ENCODE results near the gene FUOM. TPM values are rescaled to one million over a fixed set of nuclear protein-coding genes. Genes with fewer than 3 reads are reported as not detected.

Gene FUOM
- total RNA-seq, 1 experiment from 2014 or later, result 41.8 TPM

GRCh38 chr10:133394801-133395221 lies 37.0 kb upstream of the FUOM start:
- Histone ChIP-seq H3K4me1 (ENCODE audit: insufficient read depth, low read length) (no peaks in the 10 kb centered on the region), H2BK15ac (ENCODE audit: low read depth, low read length) (no peak overlapping the region), H4K5ac (ENCODE audit: insufficient read length, low read depth, low read length) (no peak overlapping the region), H4K8ac (replicated peaks; ENCODE audit: insufficient read length, low read depth, low read length) (no peak overlapping the region), H2BK5ac (ENCODE audit: insufficient read length, low read length) (no peak overlapping the region), H3K9me3 (ENCODE audit: control insufficient read depth, low read depth, low read length) (no peaks in the 10 kb centered on the region), H3K27me3 (ENCODE audit: insufficient read depth, low read length) (no peaks in the 10 kb centered on the region), H2BK12ac (ENCODE audit: insufficient read length, low read depth, low read length) (no peak overlapping the region), H3K23ac (ENCODE audit: insufficient read length, low read depth, low read length) (no peak overlapping the region), H3T11ph (ENCODE audit: low read length) (no peak overlapping the region), H3K27ac (ENCODE audit: insufficient read length, low read depth, low read length) (no peak overlapping the region), H3K79me2 (ENCODE audit: insufficient read depth, low read length) (peaks cover 3% of the 10 kb centered on the region; the same call in 1 of the 2 replicates), H3K23me2 (ENCODE audit: insufficient read length, low read depth, low read length, poor library complexity, severe bottlenecking) (peaks cover 5% of the 10 kb centered on the region), H3K18ac (ENCODE audit: insufficient read length, low read depth, low read length) (no peak overlapping the region), H3K4ac (ENCODE audit: low read depth, low read length) (no peak overlapping the region), H2BK120ac (ENCODE audit: low read depth, low read length, poor library complexity, severe bottlenecking) (no peak overlapping the region), H4K91ac (ENCODE audit: insufficient read length, low read depth, low read length) (no peak overlapping the region), H3K14ac (ENCODE audit: insufficient read depth, low read length) (peak overlapping the region; percentile 98), H3K56ac (ENCODE audit: insufficient read length, low read depth, low read length) (no peak overlapping the region), H3K9ac (ENCODE audit: extremely low read depth, insufficient read length, low read length) (peak overlapping the region; percentile 96), H2AFZ (ENCODE audit: low read length) (no peak overlapping the region), H3K4me2 (ENCODE audit: insufficient read depth, insufficient read length, low read length) (peak overlapping the region; percentile 89), H3K79me1 (ENCODE audit: insufficient read depth, low read depth, low read length, poor library complexity, severe bottlenecking) (peaks cover 4% of the 10 kb centered on the region), H2AK5ac (ENCODE audit: insufficient read length, low read length) (no peak overlapping the region), H2BK20ac (ENCODE audit: low read depth, low read length, poor library complexity, severe bottlenecking) (no peak overlapping the region), H4K20me1 (ENCODE audit: control insufficient read depth, insufficient read depth, insufficient read length) (no peaks in the 10 kb centered on the region)
- peak overlapping the region; percentile 69 to 98 (median 88); a peak in 5 of 7 replicates for H3K27ac Mint-ChIP-seq
- peaks cover 9 to 12% of the 10 kb centered on the region in 2 experiments for H3K4me1 Mint-ChIP-seq
- peak overlapping the region; percentile 89 to 96 for H3K4me3 Mint-ChIP-seq
- H3K36me3 Mint-ChIP-seq (ENCODE audit: insufficient read depth in 1 of 3, low read depth in 3 of 3), result peaks cover 36 to 41% (median 41%) of the 10 kb centered on the region in 3 experiments
- no peak for TF ChIP-seq CTCF (conservative IDR thresholded peaks at IDR 0.05)
- no CpG with 5 or more reads among the region's 21 CpGs for WGBS (ENCODE audit: extremely low coverage, insufficient read length, low lambda C conversion rate)
- DNase-seq, result no peak
- H3K9me3 Mint-ChIP-seq, result no peaks in the 10 kb centered on the region; a peak in 1 of 5 replicates
- H3K27me3 Mint-ChIP-seq (ENCODE audit: low read depth), result no peaks in the 10 kb centered on the region
